Measurements from ENCODE around the gene CCDC194. TPM values are rescaled to one million over a fixed set of nuclear protein-coding genes. Genes with fewer than 3 reads are reported as not detected.

Gene CCDC194
- total and polyA plus RNA-seq, 7 donors: 0.13 to 0.51 TPM; not detected in 5

- Histone ChIP-seq H3K27me3 (ENCODE audit: insufficient read depth in 3 of 3, low read length in 2 of 3) (peaks cover 0 to 24% (median 3%) of the 10 kb centered on the region in 3 donors), H3K27ac (no peak overlapping the region), H3K4me1 (no peaks in the 10 kb centered on the region), H3K4me3 (no peak overlapping the region), H3K36me3 (ENCODE audit: insufficient read depth in 1 of 2, low read depth in 1 of 2) (no peaks in the 10 kb centered on the region), H3K9me3 (no peaks in the 10 kb centered on the region)
- no peak for DNase-seq
- intact Hi-C loops (cut with DNase I): no loop called here
- no peak for ATAC-seq
- no peak for TF ChIP-seq CTCF (IDR thresholded peaks at IDR 0.05)
- WGBS, 3 donors: 53 to 63% (median 59%) methylated on average over 7 to 8 of the region's 8 CpGs
Observed at GRCh38 chr19:17398902-17399527, 5.0 kb upstream of the CCDC194 start.

GRCh38 chr19:17394891-17395415 is 957 bp upstream of the CCDC194 start:
- ATAC-seq: peak in 2 of 4 donors; percentile 26 to 43
- no peaks in the 10 kb centered on the region for H3K36me3 ChIP-seq (ENCODE audit: insufficient read depth in 1 of 2, low read depth in 1 of 2)
- intact Hi-C loops (cut with DNase I): loop anchor here in 1 of 2 donors (2.0 kb wide), 1 partner anchor 72 kb away; no protein-coding TSS in a partner anchor
- peak; percentile 63 for TF ChIP-seq CTCF (IDR thresholded peaks at IDR 0.05)
- no peaks in the 10 kb centered on the region for H3K9me3 ChIP-seq
- H3K27me3 ChIP-seq (ENCODE audit: insufficient read depth in 3 of 3, low read length in 2 of 3): peaks cover 0 to 40% (median 11%) of the 10 kb centered on the region in 3 donors
- peaks cover 5% of the 10 kb centered on the region for H3K4me1 ChIP-seq
- 19 to 25% (median 22%) methylated on average over 17 to 19 of the region's 19 CpGs for WGBS, 3 donors
- DNase-seq: peak; percentile 71 to 78
- no peak overlapping the region for H3K27ac ChIP-seq
- no peak overlapping the region for H3K4me3 ChIP-seq

- Histone ChIP-seq H3K4me1 (peaks cover 5% of the 10 kb centered on the region), H3K36me3 (ENCODE audit: insufficient read depth in 1 of 2, low read depth in 1 of 2) (no peaks in the 10 kb centered on the region), H3K27ac (no peak overlapping the region), H3K27me3 (ENCODE audit: insufficient read depth in 3 of 3, low read length in 2 of 3) (peaks cover 0 to 43% (median 11%) of the 10 kb centered on the region in 3 donors), H3K4me3 (no peak overlapping the region), H3K9me3 (peaks cover 11% of the 10 kb centered on the region)
- intact Hi-C loops (cut with DNase I): no loop called here
- DNase-seq: no peak
- WGBS, 3 donors: 37 to 66% (median 42%) methylated on average over 2 of the region's 2 CpGs
- no peak for TF ChIP-seq CTCF (IDR thresholded peaks at IDR 0.05)
- no peak for ATAC-seq
Observed at GRCh38 chr19:17393002-17393401, 994 bp downstream of the CCDC194 start.

GRCh38 chr19:17391371-17392151 is 2.4 kb downstream of the CCDC194 start:
- TF ChIP-seq CTCF (IDR thresholded peaks at IDR 0.05): no peak
- no peak overlapping the region for H3K27ac ChIP-seq
- H3K27me3 ChIP-seq (ENCODE audit: insufficient read depth in 3 of 3, low read length in 2 of 3): peaks cover 0 to 43% (median 10%) of the 10 kb centered on the region in 3 donors
- H3K4me3 ChIP-seq: peak overlapping the region; percentile 52
- no peaks in the 10 kb centered on the region for H3K36me3 ChIP-seq (ENCODE audit: insufficient read depth in 1 of 2, low read depth in 1 of 2)
- peaks cover 5% of the 10 kb centered on the region for H3K4me1 ChIP-seq
- intact Hi-C loops (cut with DNase I): no loop called here
- DNase-seq (no peak), ATAC-seq (peak in 1 of 4 donors; percentile 7)
- H3K9me3 ChIP-seq: peaks cover 11% of the 10 kb centered on the region
- WGBS, 3 donors: 8 to 12% (median 10%) methylated on average over 26 of the region's 26 CpGs
